ENCODE results near the gene TAS2R7. TPM values are rescaled to one million over a fixed set of nuclear protein-coding genes. Genes with fewer than 3 reads are reported as not detected.

The TAS2R7 gene
- total and polyA plus RNA-seq, 12 donors, result 0.22 TPM; not detected in 11

GRCh38 chr12:10824957-10825356 lies 22.5 kb upstream of the TAS2R7 start:
- peaks cover 0 to 6% (median 0%) of the 10 kb centered on the region in 3 donors for H3K9me3 ChIP-seq (replicated peaks in 1 of 3)
- H3K27me3 ChIP-seq, result no peaks in the 10 kb centered on the region
- no peak overlapping the region for H3K4me3 ChIP-seq
- intact Hi-C loops (cut with DNase I), result no loop called here
- WGBS, 4 donors, result 88 to 92% (median 90%) methylated on average over 3 of the region's 3 CpGs
- H3K27ac ChIP-seq, result no peak overlapping the region
- H3K4me1 ChIP-seq (replicated peaks in 1 of 2), result no peaks in the 10 kb centered on the region
- DNase-seq, result no peak
- no peaks in the 10 kb centered on the region for H3K36me3 ChIP-seq (replicated peaks in 1 of 2)
- TF ChIP-seq CTCF (IDR thresholded peaks at IDR 0.05) (no peak), POLR2A (IDR thresholded peaks at IDR 0.05) (no peak)

- WGBS, 4 donors, result 81 to 85% (median 83%) methylated on average over 3 of the region's 3 CpGs
Observed at GRCh38 chr12:10811883-10812536, 9.6 kb upstream of the TAS2R7 start.

GRCh38 chr12:10810068-10810467 lies 7.6 kb upstream of the TAS2R7 start, which contains the start of gene TAS2R9:
TSS of gene TAS2R9 (minus strand) at chr12:10810168. CDS start at chr12:10810075, 93 bp downstream.
- Histone ChIP-seq H3K27me3 (no peaks in the 10 kb centered on the region), H3K4me1 (replicated peaks in 1 of 2) (no peaks in the 10 kb centered on the region), H3K27ac (no peak within 1 kb of the TSS), H3K9me3 (replicated peaks in 1 of 3) (no peaks in the 10 kb centered on the region), H3K36me3 (replicated peaks in 1 of 2) (no peaks in the 10 kb centered on the region), H3K4me3 (no peak within 1 kb of the TSS)
- intact Hi-C loops (cut with DNase I), result no loop called here
- DNase-seq, result no peak
- no peak for TF ChIP-seq POLR2A (IDR thresholded peaks at IDR 0.05)
- TF ChIP-seq CTCF (IDR thresholded peaks at IDR 0.05), result no peak

More at GRCh38 chr12:10811883-10812536, 9.6 kb upstream of the TAS2R7 start:
- Histone ChIP-seq H3K9me3 (replicated peaks in 1 of 3) (no peaks in the 10 kb centered on the region), H3K36me3 (replicated peaks in 1 of 2) (no peaks in the 10 kb centered on the region), H3K27me3 (no peaks in the 10 kb centered on the region), H3K27ac (no peak overlapping the region), H3K4me1 (replicated peaks in 1 of 2) (no peaks in the 10 kb centered on the region), H3K4me3 (no peak overlapping the region)
- intact Hi-C loops (cut with DNase I), result no loop called here
- DNase-seq, result no peak
- TF ChIP-seq CTCF (IDR thresholded peaks at IDR 0.05) (no peak), POLR2A (IDR thresholded peaks at IDR 0.05) (no peak)

- Histone ChIP-seq H3K36me3 (replicated peaks in 1 of 2) (no peaks in the 10 kb centered on the region), H3K27ac (no peak within 1 kb of the TSS), H3K4me3 (no peak within 1 kb of the TSS), H3K27me3 (no peaks in the 10 kb centered on the region), H3K4me1 (replicated peaks in 1 of 2) (no peaks in the 10 kb centered on the region), H3K9me3 (replicated peaks in 1 of 3) (no peaks in the 10 kb centered on the region)
- 67 to 79% (median 75%) methylated on average over 1 of the region's 1 CpG for WGBS, 4 donors
- DNase-seq, result no peak
- TF ChIP-seq POLR2A (IDR thresholded peaks at IDR 0.05) (no peak), CTCF (IDR thresholded peaks at IDR 0.05) (no peak)
- intact Hi-C loops (cut with DNase I), result no loop called here
Observed at GRCh38 chr12:10807186-10807585, 4.8 kb upstream of the TAS2R7 start, which contains the start of gene TAS2R8. TSS of gene TAS2R8 (minus strand) at chr12:10807286. CDS start at chr12:10806980, 306 bp downstream.
